OCI-LY1 (cell line): Measurements from ENCODE around the gene PODNL1.

Experiments used
- H2AFZ ChIP-seq: fragments of 200-600 bp; sonication (generic), shearing (Covaris generic); 2 replicates; pipeline ENCODE4 v1.6.0; 2014; ENCODE audit warnings: antibody characterized with exemption, mild to moderate bottlenecking, low read length
- H3F3A ChIP-seq: fragments of 200-600 bp; sonication (generic), shearing (Covaris generic); 2 replicates; pipeline ENCODE4 v1.6.0; 2014; ENCODE audit warnings: mild to moderate bottlenecking, antibody characterized with exemption, low read length, moderate library complexity; ENCODE audit not compliant: insufficient read depth
- H3K27ac ChIP-seq: fragments of 200-600 bp; sonication (generic); 2 replicates; pipeline ENCODE4 v1.5.1; 2014; ENCODE audit warnings: low read length, mixed run types, mild to moderate bottlenecking, low read depth; ENCODE audit not compliant: poor library complexity, severe bottlenecking
- H3K27me3 ChIP-seq: fragments of 200-600 bp; sonication (generic); 2 replicates; pipeline ENCODE4 v1.6.0; 2014; ENCODE audit warnings: antibody characterized with exemption, mild to moderate bottlenecking, low read length, moderate library complexity; ENCODE audit not compliant: insufficient read depth
- H3K36me3 ChIP-seq: fragments of 200-600 bp; sonication (generic); 2 replicates; pipeline ENCODE4 v1.6.1; 2014; ENCODE audit warnings: mild to moderate bottlenecking, antibody characterized with exemption, low read length, moderate library complexity, mixed read lengths; ENCODE audit not compliant: insufficient read depth
- H3K4me1 ChIP-seq: fragments of 200-600 bp; sonication (generic); 2 replicates; pipeline ENCODE4 v1.5.1; 2014; ENCODE audit warnings: mild to moderate bottlenecking, low read length, moderate library complexity; ENCODE audit not compliant: insufficient read depth, severe bottlenecking
- H3K4me2 ChIP-seq: fragments of 200-600 bp; sonication (generic), shearing (Covaris generic); 2 replicates; pipeline ENCODE4 v1.6.1; 2014; ENCODE audit warnings: low read length
- H3K4me3 ChIP-seq: fragments of 200-600 bp; sonication (generic); 2 replicates; pipeline ENCODE4 v1.5.1; 2014; ENCODE audit warnings: low read length, low read depth, mild to moderate bottlenecking, mixed read lengths; ENCODE audit not compliant: poor library complexity, severe bottlenecking
- H3K79me2 ChIP-seq: fragments of 200-600 bp; shearing (Covaris generic); 2 replicates; pipeline ENCODE4 v1.6.1; 2016; ENCODE audit warnings: mixed run types, low read length, mixed read lengths; ENCODE audit not compliant: insufficient read depth
- H3K9ac ChIP-seq: fragments of 200-600 bp; sonication (generic), shearing (Covaris generic); 2 replicates; pipeline ENCODE4 v1.6.1; 2014; ENCODE audit warnings: mild to moderate bottlenecking, low read length, mixed read lengths
- H3K9me2 ChIP-seq: fragments of 200-600 bp; sonication (generic), shearing (Covaris generic); 2 replicates; pipeline ENCODE4 v1.6.1; 2014; ENCODE audit warnings: low read depth, mild to moderate bottlenecking, low read length, mixed read lengths
- H3K9me3 ChIP-seq: fragments of 200-600 bp; shearing (Covaris generic); 2 replicates; pipeline ENCODE4 v1.6.1; 2014; ENCODE audit warnings: low read length, mixed read lengths
- H4K20me1 ChIP-seq: fragments of 200-600 bp; sonication (generic), shearing (Covaris generic); 2 replicates; pipeline ENCODE4 v1.6.0; 2016; ENCODE audit warnings: mild to moderate bottlenecking, low read length; ENCODE audit not compliant: insufficient read depth
- CTCF ChIP-seq: fragments of 200-600 bp; sonication (generic), shearing (Covaris generic); IDR thresholded peaks from 2 replicates; pipeline ENCODE4 v1.5.1; 2017; ENCODE audit warnings: mild to moderate bottlenecking, antibody characterized with exemption, low read length, moderate library complexity, mixed read lengths
- EZH2 ChIP-seq: fragments of 200-600 bp; sonication (generic), shearing (Covaris generic); IDR thresholded peaks from 2 replicates; pipeline ENCODE4 v1.8.0; 2017; ENCODE audit warnings: borderline replicate concordance, mixed run types, mild to moderate bottlenecking, antibody characterized with exemption, low read length, moderate library complexity, mixed read lengths

PODNL1 gene

GRCh38 chr19:13917888-13918406 is 20.3 kb downstream of the PODNL1 start:
- peaks cover 85% of the 10 kb centered on the region for H3K36me3 ChIP-seq
- H3K4me1 ChIP-seq = no peaks in the 10 kb centered on the region
- H2AFZ ChIP-seq = no peak overlapping the region
- no peaks in the 10 kb centered on the region for H3F3A ChIP-seq
- no peak for TF ChIP-seq EZH2
- no peak for TF ChIP-seq CTCF
- H4K20me1 ChIP-seq = no peaks in the 10 kb centered on the region
- H3K9me2 ChIP-seq = no peaks in the 10 kb centered on the region
- 0 out of 2 replicates have a peak, but pooled peaks cover 2% of the 10 kb centered on the region for H3K9me3 ChIP-seq
- no peak overlapping the region for H3K27ac ChIP-seq
- no peak overlapping the region for H3K4me2 ChIP-seq
- no peak overlapping the region for H3K4me3 ChIP-seq
- no peak overlapping the region for H3K9ac ChIP-seq
- no peaks in the 10 kb centered on the region for H3K79me2 ChIP-seq
- H3K27me3 ChIP-seq = no peaks in the 10 kb centered on the region

DNA sequence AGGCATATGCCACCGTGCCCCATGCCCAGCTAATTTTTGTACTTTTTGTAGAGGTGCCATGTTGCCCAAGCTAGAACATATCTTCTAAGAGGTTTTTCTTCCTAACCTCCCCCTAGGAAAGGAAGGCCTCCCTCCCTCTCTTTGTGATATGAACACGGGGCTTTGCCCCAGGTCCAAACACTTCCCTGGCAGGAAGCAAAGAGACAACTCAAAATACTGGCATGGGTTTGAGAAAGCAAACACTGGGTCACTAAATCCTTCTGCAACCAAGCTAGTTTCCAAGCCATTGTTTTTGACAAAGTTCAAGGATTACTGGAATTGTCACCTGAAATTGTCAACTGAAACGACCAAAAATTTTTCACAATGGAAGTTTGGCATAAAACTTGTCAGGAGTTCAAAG is 23.4 kb downstream of the PODNL1 start:
- Histone ChIP-seq H3K79me2 (no peaks in the 10 kb centered on the region), H3K27me3 (no peaks in the 10 kb centered on the region)

GRCh38 chr19:13913352-13913751 is 24.9 kb downstream of the PODNL1 start:
- Histone ChIP-seq H3K9me3 (no peaks in the 10 kb centered on the region), H3K79me2 (no peaks in the 10 kb centered on the region), H3K9me2 (no peaks in the 10 kb centered on the region), H3K9ac (no peak overlapping the region), H4K20me1 (no peaks in the 10 kb centered on the region), H3F3A (no peaks in the 10 kb centered on the region), H3K4me3 (no peak overlapping the region), H3K4me1 (no peaks in the 10 kb centered on the region), H3K36me3 (peaks cover 69% of the 10 kb centered on the region), H3K4me2 (no peak overlapping the region), H3K27ac (no peak overlapping the region), H2AFZ (no peak overlapping the region), H3K27me3 (no peaks in the 10 kb centered on the region)
- TF ChIP-seq EZH2 (no peak), CTCF (no peak)

More for the DNA sequence above, 23.4 kb downstream of the PODNL1 start:
- Histone ChIP-seq H3K4me1 (no peaks in the 10 kb centered on the region), H3K27ac (no peak overlapping the region), H3K4me3 (no peak overlapping the region), H4K20me1 (no peaks in the 10 kb centered on the region), H2AFZ (no peak overlapping the region), H3F3A (no peaks in the 10 kb centered on the region), H3K4me2 (no peak overlapping the region), H3K9me2 (no peaks in the 10 kb centered on the region), H3K9ac (no peak overlapping the region), H3K36me3 (peaks cover 79% of the 10 kb centered on the region), H3K9me3 (no peaks in the 10 kb centered on the region)
- no peak for TF ChIP-seq CTCF
- no peak for TF ChIP-seq EZH2
